HG02943 (cell line): Measurements from ENCODE around the gene GPR37L1.
"Not testable (repeated sequence)": the region's sequence is repeated elsewhere in the genome, so short reads cannot be mapped to it uniquely, and the experiment has no call there.

Experiments used
- ATAC-seq: cut with Tn5 transposase; IDR thresholded peaks from one replicate; pipeline ENCODE4 v1.9.1; 2021; ENCODE audit warnings: mild to moderate bottlenecking, low read depth, moderate library complexity; ENCODE audit not compliant: unreplicated experiment

Gene GPR37L1

DNA sequence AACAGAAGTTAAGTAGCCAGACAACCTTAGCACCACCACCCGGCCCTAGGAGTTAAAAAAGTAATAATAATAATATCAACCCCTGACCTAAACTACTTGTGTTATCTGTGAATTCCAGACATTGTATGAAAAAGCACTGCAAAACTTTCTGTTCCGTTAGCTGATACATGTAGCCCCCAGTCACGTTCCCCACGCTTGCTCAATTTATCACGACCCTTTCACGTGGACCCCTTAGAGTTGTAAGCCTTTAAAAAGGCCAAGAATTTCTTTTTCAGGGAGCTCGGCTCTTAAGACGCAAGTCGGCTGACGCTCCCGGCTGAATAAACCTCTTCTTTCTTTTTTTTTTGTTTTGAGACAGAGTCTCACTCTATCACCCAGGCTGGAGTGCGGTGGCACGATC, 44.3 kb downstream of the GPR37L1 start:
- ATAC-seq, result not testable (repeated sequence)

DNA sequence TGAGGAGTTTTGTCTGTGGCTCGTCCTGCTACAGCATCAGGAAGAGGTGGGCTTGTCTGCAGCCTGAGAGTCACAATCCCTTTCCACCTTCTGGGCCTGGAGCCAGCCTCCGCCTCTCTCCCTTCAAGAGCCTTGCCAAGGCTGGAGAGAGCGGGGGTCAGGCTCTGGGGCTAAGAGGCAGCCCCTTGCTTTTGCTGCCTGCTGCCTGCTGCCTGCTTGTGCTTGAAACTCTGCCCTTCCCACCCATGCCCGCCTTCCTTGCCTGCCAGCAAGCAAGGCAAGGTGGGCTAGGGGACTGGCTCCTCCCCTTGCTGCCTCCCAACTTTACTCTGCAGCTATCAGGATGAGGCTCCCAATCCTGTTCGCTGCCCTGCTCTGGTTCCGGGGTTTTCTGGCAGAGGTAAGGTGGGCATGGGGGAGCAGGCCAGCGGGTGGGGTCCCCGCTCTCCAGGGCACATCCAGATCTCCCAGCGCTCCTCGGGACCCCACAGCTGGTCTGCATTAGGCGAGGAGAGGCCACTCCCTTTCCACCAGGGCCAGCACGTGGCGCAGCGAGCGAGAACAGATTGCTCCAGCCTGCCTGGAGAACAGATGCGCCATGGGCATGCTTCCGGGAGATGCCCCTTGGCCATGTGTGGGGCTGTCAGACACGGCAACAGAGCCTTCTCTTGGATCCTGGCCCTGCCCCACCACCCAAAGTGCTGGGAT, 45.1 kb downstream of the GPR37L1 start:
- ATAC-seq, result no peak

DNA sequence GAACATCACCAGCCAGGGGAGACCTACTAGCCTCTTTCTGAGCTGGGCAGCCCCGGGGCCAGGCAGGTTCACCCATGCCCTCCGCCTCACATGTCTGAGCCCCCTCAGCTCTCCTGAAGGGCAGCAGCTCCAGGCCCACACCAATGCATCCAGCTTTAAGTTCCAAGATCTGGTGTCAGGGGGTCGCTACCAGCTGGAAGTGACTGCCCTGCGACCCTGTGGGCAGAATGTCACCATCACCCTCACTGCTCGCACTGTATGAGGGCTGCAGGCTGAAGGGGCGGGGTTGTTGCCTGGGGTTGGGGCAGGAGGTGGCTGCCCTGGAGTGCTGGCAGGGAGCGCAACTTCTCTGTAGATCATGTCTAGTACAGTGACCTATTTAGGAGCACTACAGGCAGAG, 46.1 kb downstream of the GPR37L1 start:
- ATAC-seq, result no peak

DNA sequence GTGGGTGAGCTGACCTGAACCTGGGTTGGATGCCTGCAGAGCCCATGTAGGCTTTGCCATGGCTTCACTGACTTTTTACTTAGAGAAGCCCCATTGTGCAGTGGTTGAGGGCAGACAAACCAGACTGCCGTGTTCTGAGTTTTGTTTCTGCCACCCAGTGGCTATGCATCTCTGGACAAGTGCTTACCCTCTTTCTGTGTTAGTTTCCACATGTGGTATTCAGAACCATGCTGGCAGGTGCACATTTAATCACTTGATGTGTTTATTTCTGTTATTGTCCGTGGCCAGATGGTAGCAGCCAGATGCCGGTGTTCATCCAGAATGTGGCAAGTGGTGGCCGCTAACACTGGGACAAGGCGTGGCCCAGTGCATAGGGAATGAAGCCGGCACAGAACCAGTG, 48.0 kb downstream of the GPR37L1 start:
- no peak for ATAC-seq

DNA sequence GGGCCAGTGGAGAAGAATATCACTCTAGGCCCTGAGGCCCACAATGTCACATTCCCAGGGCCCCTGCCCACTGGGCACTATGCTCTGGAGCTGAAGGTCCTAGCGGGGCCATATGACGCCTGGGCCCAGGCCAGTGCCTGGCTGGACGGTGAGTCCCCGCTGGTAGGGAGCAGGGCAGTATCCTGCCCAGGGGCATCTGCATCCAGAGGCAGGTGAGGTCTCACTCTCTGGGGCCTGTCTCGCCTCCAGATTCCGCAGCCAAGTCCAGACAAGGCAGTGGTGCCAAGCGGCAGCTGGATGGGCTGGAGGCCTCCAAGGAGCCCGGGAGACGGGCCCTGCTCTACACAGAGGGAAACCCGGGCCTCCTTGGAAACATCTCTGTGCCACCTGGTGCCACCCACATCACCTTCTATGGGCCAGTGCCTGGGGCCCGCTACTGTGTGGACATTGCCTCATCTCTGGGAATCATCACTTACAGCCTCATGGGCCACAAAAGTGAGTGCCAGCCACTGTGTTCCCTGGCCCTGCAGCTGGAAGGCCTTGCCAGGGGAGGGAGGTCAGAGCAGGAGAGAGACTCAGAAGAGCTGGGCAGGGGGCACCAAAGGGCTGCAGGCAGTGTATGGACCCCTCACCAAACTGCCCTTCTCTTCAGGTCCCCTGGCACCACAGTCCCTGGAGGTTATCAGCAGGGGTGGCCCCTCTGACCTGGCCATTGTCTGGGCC, 48.7 kb downstream of the GPR37L1 start:
- ATAC-seq, result no peak

DNA sequence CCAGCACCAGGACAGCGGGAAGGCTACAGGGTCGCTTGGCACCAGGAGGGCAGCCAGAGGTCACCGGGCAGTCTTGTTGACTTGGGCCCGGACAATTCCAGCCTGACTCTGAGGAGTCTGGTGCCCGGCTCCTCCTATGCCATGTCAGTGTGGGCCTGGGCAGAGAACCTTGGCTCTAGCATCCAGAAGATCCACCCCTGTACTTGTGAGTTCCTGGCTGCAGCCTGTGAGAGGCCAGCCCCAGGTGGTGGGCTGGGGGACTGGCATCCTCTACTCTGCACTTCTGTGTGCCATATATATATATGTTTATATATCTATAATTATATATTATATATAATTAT, 49.3 kb downstream of the GPR37L1 start:
- no peak for ATAC-seq

DNA sequence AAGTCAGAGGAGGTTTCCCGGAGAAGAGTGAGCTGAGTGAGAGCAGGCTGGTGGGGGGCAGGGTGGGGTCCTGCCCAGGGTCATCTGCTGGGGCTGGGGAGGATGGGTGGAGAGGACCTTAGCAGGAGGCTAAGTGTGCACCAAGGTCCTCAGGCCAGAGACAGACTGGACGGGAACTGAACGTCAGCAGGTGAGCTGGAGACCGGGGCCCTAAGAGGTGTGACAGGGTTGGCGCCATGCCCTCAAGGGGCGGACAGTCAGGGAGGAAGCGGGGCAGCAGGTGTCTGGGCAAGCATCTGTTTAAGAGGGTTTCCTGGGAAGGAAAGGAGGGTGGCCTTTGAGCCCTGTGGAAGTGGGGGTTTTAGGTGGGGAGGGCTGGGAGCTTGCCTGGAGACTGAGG, 51.3 kb downstream of the GPR37L1 start:
- ATAC-seq, result no peak

DNA sequence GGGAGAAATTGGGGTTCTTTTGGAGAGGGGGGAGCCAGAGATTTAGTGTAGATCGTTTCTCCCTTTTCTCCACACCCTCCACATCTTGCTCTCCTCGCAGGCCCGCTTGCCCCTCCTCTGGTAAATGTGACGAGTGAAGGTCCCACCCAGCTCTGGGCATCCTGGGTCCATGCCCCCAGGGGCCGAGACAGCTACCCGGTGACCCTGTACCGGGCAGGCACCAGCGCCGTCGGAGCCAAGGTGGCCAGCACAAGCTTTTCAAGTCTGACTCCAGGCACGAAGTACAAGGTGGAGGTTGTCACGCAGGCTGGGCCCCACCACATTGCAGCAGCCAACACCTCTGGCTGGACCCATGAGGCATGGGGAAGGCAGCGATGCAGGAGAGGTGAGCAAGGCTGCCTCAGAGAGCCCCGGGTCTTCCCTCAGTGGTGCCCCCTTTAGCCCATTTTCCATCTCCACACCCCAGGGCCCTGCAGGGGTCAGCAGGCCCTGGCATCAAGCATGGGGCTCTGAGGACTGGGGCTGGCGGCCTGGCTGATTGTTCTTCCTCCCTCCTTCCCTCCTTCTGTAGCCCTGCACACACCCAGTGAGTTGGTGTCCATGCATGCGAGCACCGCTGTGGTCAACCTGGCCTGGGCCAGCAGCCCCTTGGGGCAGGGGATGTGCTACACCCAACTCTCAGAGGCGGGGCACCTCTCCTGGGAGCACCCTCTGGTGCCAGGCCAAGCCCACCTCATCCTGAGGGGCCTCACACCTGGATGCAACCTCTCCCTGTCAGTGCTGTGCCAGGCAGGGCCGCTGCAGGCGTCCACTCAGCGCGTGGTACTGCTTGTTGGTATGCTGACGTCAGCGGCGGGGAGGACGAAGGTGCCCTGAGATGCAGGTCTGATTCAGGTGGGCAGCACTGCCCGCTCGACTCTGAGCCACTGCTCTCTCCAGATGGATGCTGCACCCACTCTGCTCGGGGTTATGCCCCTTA, 54.5 kb downstream of the GPR37L1 start:
- ATAC-seq, result no peak

DNA sequence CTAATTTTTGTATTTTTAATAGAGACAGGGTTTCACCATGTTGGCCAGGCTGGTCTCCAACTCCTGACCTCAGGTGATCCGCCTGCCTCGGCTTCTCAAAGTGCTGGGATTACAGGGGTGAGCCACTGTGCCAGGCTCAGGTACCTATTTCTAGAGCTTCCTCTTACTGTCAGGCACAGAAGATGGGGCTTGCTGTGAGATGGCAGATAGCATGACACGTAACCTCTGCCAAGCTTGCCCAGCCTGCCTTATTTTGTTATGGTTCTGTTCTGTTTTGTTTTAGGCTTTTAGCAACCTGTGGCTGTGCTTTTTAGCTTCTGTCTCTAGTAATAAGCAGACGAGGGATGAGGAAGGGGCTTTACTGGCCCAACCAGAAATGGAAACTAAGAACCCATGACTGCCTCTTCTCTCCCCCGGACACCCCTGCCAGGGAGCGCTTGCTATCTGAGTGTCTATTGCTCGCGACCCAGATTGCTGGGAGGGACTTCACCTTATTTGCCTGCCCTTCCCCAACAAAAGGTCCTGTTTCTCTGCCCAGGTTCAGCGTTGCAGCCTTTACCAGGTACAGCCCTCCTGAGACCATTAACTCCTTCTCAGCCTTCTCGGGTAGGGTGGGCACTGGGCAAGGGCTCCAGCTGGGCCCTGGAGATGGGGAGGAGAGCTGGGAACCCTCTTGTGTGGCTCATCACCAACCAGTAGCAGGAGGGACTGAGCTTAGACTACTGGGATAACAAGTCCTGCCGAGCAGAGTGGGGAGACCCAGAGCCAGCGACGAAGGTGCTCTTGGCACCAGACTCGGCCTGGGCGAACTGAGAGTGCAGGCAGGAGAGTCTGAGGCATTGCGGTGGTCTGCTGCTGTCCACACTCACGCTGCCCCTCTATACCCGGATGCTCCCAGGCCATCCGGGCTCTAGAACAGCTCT, 57.4 kb downstream of the GPR37L1 start:
- no peak for ATAC-seq

DNA sequence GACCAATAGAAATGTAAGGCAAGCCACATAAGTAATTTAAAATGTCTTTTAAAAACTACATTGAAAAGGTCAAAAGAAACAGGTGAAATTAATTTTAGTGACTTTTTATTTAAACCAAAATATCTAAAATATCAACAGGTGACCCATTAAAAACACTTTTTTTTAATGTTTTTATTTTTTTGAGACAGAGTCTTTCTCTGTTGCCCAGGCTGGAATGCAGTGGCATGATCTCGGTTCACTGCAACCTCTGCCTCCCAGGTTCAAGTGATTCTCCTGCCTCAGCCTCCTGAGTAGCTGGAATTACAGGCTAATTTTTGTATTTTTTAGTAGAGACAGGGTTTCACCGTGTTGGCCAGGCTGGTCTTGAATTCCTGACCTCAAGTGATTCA, 58.0 kb downstream of the GPR37L1 start:
- ATAC-seq, result not testable (repeated sequence)

DNA sequence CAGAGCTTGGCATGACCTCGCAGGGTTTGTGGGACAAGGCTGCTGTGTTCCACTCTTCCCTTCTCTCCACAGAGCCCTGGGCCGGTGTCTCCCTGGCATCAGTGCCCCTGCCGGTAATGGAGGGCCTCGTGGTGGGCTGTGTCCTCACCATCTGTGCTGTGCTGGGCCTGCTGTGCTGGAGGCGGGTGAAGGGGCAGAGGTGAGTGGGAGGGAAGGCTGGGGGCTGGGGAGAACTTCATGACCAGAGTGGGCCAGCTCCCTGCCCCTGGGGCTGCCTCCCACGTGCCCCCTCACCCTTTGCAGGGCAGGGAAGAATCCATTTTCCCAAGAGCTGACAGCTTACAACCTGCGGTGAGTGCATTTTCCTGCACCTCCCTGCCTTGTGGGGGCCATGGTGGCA, 58.9 kb downstream of the GPR37L1 start:
- ATAC-seq, result no peak

DNA sequence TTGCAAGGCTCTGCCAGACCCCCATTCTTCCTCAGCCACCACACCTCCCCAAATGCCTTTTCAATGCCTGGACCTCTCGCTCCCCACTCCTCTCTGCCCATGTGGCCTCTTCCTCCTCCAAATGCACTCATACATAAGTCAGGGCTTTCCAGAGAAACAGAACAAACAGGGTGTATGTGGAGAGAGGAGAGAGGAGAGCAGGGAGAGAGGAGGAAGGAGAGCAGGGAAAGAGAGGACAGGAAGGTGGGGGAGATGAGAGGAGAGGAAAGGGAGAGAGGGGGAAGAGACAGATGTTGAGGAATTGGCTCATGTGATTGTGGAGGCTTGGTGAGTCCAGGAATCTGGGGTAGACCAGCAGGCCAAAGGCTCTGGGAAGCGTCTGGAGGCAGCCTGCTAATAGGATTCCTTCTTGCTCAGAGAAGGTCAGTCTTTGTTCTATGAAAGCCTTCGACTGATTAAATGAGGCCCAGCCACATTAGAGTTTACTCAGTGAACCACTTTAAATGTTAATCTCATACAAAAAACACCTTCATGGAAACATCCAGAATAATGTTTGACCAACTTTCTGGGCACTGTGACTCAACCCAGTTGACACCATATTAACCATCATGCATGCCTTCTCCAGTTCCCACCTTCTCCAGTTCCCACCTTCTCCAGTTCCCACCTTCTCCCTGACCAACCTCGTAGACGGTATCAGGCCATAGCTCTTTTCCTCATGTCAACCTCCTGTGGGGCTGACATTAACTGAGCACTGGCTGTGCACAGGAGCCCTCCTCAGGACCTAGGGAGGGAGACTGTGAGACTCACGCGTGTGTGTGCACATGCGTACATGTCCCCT, 59.5 kb downstream of the GPR37L1 start:
- ATAC-seq, result no peak
